ENCODE results near the gene MYO1B.

Gene MYO1B

DNA sequence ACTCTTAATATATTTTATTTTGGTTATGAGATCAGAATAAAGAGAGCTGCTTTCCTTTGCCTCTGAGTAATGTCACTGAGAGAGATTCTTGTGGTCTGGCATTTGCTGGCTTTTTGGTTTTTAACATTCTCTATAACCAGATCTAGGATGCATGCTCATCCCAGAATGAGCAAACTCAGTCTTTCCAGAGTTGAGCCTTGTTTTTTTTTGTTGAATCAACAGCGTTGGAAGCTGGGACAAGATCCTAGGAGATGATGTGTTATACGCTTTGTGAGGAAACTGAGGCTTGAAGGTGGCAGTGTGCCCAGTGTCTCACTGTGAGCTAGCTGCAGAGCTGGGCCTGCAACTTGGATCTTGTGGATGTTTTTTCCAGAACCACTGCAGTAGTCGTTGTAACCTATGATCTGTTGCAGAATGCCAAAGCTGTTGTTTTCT is 19.5 kb downstream of the MYO1B start:
- no peak for DNase-seq

DNA sequence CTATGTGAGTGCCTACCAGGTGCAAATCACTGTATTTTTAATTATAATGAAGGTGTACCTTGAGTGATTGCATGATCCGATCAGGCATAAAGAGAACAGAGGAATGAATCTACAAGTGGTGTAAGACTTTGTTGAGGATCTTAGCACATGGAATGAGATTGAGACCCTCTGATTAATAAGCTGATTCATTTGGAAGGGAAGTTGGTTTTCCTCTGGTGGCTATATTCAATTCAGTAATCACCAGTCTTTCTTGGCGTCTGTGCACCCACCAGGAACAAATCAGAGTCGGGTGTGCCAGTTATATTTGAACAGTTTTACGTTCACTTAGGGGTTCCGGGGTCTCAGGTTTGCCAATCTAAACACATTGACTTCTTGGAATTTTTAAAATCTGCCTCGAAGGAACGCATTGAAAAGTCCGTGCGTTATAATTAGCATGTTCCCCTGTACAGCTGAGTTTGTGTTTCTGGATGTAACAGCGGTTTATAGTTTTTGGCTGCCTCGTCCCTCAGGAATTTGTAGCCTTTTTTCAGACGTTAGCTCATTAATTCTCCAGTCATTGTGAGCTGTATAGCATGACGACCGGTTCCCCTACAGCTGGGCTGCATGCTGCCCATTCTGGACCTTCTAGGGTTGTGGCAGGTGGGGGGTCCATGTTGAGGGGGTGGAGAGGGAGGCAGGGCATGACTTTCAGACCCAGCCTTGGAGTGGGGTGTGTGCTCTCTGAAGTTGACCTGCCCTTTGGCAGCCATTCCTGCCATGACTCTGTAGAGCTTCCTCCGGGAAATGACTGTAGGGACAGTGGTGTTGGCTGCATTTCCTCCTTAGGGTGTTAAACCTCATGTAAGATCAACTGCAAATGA is 20.3 kb downstream of the MYO1B start:
- no peak for DNase-seq

DNA sequence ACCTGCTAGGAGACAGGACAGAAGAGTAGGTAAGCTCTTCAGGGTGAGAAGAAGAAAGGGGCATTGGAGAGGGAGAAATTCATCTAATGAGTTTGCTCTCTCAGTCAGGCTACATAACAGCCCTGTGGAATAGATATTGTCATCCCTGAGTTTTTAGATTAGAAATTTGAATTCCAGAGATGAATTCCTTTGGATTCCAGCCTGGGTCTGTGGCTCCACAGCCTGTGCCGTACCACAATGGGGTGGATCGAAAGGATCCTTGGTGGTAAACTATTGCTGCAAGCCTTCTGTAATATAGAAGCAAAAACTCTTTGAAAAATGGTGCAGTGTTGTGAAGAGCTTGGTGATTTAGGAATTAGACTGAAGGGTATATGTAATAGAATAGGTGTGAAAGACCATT is 21.0 kb downstream of the MYO1B start:
- DNase-seq = no peak

DNA sequence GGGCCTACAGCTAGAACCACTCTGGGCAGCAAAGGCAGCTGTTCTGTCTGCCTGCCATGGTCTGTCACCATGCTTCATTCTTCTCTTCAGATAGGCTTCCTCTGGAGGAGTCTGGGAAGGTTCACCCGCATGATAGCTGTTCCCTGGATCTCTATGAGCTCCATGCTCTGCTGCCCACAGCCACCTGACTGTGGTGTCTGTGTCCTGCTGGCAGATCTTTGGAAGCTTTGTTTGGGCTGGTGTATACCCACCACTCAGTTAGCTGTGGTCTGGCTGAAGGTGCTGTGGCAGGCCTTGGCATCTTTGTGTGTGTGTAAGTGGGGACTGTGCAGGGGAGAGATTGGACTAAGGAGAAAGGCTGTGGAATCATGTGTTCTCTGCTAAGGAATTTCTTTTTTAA is 23.4 kb downstream of the MYO1B start:
- DNase-seq = no peak

DNA sequence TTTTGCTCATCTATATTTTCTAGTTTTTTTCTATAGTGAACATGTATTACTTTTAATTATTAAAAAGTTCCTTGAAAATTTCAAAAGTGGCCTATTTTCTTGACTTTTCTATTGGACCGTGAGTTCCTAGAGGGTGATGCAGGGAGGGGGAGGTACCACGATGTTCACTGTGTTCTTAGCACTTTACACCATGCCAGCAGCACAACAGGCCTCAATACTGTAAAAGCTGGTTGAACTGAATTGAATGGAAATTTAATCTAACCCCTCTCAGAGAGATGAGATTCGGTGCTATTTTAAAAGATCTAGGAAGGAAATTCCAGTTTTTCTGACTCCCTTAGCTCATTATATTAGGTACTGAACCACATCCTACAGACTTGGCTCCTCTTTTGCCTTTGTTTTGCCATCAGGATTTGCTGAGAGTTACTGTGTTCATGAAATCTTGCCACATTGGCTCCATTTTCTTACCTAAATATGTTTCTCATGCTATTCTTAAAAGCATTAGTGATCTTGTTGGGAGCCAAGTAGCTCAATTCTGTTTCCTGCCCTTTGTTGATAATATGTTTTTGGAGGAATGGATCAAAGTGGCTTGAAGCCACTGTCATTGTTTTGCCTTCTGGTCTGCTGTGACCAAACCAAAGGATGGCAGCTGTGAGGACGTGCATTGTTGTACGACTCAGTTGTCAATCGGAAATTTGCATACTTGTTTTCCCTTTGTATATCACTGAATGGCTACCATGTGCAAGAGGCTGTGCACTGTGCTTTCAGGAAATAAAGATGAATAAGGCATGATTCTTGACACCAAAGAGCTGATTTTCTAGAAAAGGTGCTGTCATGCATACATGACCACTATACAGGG is 25.3 kb downstream of the MYO1B start:
- no peak for DNase-seq

DNA sequence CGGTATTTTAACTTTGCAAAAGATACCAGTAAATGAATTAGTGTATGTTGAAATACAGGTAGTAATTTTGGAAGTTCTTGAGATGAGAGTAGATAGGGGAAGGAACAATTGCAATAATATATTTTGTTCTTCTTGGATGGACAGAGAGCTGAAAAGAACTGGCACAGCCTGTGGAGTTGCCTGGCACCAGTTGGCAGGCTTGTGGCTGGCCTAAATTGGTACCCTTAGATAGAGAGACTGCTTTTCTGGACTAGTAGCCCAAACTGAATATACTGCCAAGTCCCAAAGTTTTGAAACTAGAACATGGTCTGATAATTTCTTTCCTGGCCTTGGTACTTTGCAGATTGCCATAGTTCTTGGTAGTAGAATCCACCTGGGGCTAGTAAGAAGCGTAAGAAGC is 26.9 kb downstream of the MYO1B start:
- DNase-seq = no peak

DNA sequence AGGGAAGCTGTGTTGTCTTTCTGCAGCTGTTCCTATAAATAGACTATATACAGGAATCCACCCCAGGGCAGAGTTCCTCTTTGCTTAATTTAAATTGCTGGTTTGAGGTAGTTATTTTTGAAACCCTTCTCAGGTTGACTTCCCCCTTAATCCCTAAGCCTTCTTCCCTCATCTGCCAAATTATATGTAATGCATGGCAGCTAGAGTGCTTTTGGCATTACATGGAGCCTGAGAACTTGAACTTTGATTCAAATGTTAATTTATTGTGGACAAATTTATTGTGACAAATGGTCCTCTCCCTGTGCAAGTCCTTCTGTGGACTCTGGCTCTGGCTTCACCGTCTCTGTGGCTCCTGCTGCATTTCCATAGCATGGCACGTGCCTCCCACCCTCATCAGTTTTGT is 29.2 kb downstream of the MYO1B start:
- no peak for DNase-seq

DNA sequence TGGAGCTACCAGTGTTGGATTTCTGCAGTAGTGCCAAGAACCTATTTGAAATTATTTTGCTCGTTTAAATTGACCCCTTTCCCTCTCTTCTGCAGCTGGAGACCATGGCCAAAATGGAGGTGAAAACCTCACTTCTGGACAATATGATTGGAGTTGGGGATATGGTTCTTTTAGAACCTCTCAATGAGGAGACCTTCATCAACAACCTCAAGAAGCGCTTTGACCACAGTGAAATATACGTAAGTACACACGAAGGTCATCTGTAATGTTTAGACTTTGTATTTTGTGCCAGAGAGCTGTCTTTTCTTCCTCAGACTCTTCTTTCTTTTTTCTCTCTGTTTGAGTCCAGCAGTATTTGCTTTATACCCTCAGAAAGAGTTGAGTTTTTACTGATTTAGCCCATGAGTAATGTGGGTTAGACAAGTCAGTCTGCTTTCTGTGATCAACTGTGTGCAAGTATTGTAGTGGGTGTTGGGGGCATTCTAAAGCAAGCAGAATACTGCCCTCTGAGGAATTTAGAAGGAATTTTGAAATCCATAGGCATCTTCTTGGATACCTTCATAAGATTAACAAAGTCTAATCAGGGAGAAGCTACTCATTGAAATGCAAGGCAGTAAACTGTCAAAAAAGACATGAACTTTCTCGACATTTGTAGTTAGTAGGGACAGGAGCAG is 31.7 kb downstream of the MYO1B start:
- no peak for DNase-seq

DNA sequence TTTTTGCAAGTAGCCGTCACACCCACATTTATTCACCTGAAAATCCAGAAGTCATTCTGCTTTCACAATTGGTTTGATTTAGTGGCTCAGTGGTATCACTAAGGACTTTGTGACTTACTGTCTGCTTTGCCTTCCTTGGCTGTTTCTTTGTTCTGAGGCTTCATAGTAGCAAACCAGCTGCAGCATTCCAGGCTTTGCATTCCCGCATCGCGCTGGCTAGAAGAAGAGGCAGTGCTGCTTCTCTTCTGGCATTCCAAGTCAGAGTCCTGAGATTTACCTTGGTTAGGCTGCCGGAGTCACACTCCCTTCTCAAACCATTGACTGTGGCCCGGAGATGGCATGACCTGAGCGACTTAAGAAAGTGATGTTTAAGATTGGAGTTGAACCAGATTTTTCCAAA is 35.1 kb downstream of the MYO1B start:
- DNase-seq = no peak

DNA sequence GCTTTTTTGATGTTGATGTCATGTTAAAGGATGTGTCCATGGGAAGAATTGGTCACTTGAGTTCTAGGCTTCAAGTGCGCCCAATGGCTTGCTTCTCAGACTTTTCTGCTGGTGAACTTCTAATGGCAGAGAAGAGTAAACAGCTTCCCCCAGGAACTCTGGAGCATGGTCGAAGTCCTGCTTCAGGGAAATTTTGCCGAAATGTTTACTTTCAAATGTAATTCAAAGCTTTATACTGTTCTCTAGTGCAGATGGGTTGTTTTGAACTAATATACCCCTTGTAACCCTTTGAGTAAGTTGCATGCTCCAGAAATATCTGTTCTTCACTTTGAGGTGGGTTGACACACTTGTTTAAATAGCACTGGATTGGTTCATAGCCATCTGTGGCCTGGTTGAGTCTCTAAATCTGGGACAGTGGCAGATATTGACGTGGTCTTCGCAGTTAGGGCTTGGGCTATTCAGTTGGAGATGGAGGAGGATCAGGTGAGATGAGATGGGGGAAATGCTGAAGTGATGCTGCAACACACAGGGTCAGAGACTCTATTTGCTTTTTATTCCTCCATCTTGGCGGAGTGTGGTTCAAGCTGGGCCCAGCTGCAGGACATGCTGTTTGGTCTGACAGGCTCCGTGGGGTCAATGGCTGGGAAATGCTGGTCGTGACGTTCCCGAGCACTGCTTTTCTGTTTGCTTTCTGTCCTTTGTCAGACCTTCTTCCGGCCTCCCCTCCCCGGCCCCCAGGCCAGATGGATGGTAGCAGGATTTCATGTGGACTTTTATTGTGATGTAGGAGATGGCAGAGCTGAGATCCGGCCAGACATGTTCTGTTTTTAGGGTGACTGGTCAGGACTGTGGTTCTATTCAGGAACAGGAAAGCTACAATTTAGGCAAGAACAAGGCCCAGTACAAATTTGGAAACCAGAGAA is 35.9 kb downstream of the MYO1B start:
- no peak for DNase-seq

DNA sequence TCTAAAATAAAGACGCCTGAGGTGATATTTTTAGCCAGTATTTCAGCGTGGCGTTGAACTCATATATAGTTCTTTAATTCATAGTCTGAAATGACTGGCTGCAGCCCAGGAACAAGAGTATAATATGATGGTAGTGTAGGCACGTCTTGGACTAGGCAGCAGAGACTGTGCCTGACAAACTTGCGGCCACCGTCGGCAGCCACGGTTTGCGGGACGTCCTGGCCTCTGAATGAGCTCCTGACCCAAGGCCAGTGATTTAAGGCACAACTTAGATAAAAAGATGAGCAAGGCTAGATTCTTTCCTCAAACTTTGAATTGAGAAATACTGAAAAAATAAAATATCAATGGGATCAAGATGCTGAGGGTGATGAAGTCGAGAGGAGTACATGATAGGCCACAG is 40.0 kb downstream of the MYO1B start:
- DNase-seq = no peak

DNA sequence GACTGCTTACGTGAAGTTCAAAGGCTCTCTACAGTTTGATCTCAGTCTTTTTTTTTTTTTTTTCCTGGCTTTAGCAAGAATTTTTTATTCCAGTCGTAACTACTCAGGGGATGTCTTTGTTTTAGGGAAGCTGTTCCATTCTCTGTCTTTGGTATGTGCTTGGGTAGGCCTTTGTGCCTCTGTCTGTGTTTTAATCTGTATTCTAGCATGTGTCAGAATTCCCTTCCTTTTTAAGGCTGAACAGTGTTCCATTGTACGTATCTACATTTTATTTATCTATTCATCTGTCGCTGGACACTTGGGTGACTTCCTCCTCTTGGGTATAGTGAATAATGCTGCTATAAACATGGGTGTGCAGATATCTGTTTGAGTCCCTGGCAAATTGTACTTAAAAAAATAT is 42.6 kb downstream of the MYO1B start:
- DNase-seq = no peak

DNA sequence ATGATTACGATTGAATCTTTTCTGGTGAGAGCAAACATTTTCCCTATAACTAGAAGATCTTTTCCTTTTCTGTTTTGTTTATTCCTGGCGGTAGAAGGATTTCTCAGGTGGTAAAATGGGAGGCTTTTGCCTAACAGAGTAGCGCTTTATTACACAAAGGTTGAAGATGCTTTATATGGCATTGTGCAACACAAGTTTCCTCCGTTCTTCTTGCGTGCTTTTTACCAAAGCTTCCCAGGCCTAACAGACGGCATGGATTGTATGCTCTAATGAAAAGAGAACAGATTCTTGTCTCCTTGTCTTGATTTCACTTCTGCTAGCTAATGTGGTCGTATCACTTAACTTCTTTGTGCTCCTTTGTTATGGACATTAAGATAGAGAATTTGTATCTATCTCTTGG is 43.8 kb downstream of the MYO1B start:
- no peak for DNase-seq

DNA sequence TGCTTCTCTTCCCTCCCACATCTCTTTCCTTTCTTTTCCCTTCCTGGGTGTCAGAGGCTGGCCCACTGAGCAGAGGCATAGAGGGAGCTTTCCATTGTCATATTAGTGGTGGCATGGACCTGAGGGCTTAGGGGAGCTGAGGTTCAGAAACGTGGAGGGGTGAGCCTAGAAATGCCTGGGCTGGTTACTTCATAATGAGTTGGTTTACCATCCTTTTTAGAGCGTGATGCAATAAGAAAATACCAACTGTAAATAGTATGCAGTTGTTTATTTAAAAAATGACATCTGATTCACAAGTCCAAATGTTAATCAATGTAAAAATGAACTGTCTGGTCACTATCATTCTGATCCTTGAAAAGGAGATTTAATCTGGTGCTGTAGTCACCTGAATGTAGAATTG is 46.3 kb downstream of the MYO1B start:
- no peak for DNase-seq

DNA sequence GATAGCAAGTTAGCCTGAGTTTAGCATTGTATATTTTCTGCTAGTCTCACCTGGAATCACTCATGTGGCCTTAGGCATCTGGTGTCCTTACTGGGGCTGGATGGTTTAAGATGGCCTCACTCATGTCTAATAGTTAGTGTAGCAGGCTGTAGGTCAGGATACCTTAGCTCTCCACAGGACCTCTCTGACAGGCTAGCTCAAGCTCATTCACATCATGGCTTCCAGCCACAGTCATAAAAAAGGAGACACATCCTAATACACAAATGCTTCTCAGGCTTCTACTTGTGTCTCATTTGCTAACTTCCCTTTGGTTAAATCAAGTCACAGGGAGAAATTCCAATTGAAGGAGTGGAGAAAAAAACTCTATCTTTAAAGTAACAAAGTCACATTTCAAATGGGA is 47.7 kb downstream of the MYO1B start:
- no peak for DNase-seq

DNA sequence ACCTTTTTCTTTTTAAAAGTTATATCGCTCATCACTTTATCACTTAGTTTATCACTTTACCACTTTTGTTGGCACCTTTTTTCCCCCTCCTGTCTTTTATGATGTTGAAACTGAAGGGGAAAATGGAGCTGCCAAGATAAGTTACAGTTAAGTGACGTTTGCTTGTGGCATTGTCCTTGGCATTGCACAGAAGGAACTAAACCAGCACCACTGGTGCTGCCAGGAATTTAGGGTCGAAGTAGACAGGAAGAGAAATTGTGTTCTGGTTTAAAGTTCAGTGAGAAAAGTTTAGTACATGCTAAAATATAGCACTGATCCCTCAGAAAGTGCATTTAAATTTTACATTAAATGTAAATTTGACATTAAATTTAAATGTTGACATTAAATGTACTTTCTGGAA is 49.9 kb downstream of the MYO1B start:
- no peak for DNase-seq

DNA sequence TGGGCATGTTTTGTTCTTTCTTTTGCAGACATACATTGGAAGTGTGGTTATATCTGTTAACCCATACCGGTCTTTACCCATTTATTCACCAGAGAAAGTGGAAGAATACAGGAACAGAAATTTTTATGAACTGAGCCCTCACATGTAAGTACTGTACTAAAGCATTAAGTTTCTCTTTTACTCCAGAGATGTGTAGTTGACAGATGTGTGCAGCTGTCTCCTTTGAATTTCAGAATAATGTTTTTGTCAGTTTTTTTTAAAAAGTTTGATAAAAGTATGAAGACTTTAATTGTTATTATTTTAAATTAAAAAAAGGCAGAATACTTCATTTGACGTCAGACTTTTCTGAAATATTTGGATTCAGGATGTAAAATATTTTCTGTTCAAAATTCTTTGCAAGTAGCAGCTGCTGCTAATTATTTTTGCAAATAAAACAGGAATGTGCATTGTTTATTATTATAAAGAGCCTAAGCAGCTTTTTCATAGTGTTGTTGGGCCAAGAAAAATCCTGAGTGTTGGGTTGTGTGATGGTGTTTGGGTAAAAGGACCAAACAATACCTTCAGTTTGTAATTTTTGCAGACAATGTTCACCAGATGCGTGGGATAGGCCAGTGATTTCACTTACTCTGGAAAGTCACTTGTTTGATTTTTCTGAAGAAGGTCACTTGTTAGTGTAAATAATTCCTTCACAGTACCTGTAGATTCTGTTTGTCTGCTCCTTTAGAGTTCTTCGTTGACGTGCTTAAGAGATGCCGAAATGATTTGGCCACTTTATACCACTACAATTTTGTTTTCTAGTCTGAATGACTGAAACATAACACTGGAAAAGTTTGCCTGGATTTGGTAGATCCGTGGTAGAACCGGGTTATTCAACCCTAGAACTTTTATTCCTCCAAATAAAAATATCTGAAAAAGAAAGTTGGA is 51.1 kb downstream of the MYO1B start:
- DNase-seq = no peak

DNA sequence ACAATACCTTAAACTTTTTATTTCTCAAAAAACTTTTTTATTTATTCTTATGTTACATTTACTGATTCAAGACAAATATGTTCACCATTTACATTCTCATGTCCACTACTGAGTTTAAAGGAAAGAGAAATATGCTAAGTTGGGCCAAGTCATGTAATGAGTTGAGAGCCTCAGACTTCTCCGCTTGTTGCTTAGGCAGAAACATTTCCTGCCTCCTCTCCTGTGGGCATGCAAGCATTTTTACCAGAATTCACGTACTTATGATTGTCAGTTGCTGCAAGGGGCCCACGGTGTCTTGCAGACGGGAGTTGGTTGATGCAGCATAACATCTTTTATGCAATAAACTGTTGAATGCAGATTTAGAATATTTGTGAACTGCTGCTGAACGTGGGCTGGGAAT is 51.8 kb downstream of the MYO1B start:
- no peak for DNase-seq

DNA sequence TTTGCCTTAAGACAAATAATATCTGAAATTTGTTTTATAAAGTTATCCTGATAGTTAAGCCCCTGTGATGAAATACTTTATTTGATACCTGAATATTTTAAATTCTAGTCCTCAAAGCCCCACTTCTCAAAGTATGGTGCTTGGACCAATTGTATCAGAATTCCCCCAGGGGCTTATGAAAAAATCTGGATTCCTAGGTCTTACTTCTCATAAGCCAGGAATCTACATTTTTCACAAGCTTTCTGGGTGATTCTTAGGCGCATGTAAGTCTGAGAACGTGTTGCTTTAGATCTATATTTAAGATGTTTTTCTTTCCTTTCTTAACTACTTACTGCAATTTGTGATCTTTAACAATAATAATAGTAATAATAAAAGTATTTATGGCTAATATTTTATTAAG is 53.1 kb downstream of the MYO1B start:
- no peak for DNase-seq

DNA sequence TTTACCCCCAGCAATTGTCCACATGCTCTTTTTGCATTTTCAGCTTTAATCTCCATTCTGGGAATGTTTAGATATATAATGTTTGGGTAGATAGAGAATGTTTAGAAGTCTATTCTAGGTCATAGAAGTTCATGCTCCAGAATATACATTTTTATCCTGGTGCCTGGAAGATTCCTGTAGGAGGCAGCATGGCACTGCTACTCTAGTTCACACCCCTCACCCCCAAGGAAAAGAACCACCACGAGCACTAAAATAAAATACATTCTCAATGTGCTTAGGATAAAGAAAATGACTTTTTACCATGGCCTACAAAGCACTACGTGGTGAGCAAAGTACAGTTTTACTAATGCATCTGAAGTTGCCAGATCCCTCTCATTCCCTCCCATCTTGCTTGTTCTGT is 53.8 kb downstream of the MYO1B start:
- DNase-seq = no peak

DNA sequence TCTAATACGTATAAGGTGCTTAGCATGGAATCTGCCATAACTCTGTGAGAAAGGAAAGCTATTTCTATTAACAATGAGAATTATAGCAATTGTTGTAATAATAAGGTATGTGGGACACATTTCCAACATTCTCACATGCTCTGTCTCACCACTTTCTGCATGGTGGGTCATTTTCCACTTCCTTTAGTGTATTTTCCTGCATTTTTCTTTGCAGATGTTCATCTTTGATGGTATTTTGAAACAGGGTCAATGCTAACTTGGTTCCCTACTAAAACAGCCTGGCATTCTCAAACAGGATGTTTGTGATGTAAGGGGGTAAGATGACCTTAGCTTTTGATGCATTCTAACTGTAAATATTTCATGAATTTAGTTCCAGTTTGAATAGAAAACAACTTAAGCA is 54.7 kb downstream of the MYO1B start:
- DNase-seq = no peak
